Activated T-helper 1 cell treated with anti-CD3 and anti-CD28 coated beads, Interleukin-12 subunit alpha, Interleukin-12 subunit beta, Interleukin-2, Interleukin-4 antibody, amounts not matched to agents 30 ng/mL and 10 ng/mL and 1 ng/mL, durations not matched to agents 14 hours and 24 hours and 36 hours (primary cell): ENCODE data around the gene NTNG2. TPM values are rescaled to one million over a fixed set of nuclear protein-coding genes. Genes with fewer than 3 reads are reported as not detected.

Source experiments
- DNase-seq: peaks from one replicate; pipeline ENCODE4 v3.0.0; 2021; ENCODE audit warnings: low spot score
- H3K27ac Mint-ChIP-seq: one replicate; pipeline ENCODE4 v1.8.0; 2021; ENCODE audit warnings: mild to moderate bottlenecking, mixed read lengths
- H3K27me3 Mint-ChIP-seq: one replicate; pipeline ENCODE4 v1.8.0; 2022; ENCODE audit warnings: mild to moderate bottlenecking, moderate library complexity, mixed read lengths; ENCODE audit not compliant: insufficient read depth
- H3K36me3 Mint-ChIP-seq: one replicate; pipeline ENCODE4 v1.8.0; 2021; ENCODE audit warnings: low read depth, mixed read lengths
- H3K4me1 Mint-ChIP-seq: one replicate; pipeline ENCODE4 v1.8.0; 2021; ENCODE audit warnings: low read depth, mixed read lengths
- H3K4me3 Mint-ChIP-seq: one replicate; pipeline ENCODE4 v1.8.0; 2021; ENCODE audit warnings: mild to moderate bottlenecking, moderate library complexity, mixed read lengths
- H3K9me3 Mint-ChIP-seq: one replicate; pipeline ENCODE4 v1.8.0; 2021; ENCODE audit warnings: mixed read lengths
- intact Hi-C: fragments of 100-400 bp; cut with micrococcal nuclease; formaldehyde crosslinking; loops from one replicate; pipeline ENCODE4 v1.15.1; 2024
- total RNA-seq: library from RNA; stranded (reverse); gene quantifications from 2 replicates; pipeline ENCODE4 v1.2.3, GENCODE V29; 2022

NTNG2 gene
- total RNA-seq, 1 donor from 2014 or later: 4.6 TPM

DNA sequence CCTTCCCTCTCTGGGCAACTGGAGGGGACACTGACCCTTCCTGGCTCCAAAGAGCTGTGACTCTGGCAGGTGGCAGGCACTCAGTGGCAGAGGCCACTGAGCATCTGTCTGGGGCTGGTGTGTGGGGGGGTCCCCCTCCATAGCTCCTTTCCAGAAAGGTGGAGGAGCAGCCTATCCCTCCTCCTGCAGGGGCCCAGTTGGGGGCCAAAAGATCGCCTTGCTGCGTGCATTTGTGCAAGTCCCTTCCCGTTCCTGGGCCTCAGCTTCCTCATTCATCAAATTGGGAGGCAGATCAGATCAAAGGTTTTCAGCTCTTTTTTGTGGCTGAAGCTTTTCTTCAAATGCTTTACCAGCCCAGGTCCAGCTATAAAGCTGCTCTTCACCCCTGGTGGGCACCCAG is 77.7 kb downstream of the NTNG2 start:
- H3K9me3 Mint-ChIP-seq: no peaks in the 10 kb centered on the region
- no peak overlapping the region for H3K27ac Mint-ChIP-seq
- H3K4me3 Mint-ChIP-seq: no peak overlapping the region
- no peak for DNase-seq
- H3K36me3 Mint-ChIP-seq: no peaks in the 10 kb centered on the region
- peaks cover 8% of the 10 kb centered on the region for H3K27me3 Mint-ChIP-seq
- peaks cover 15% of the 10 kb centered on the region for H3K4me1 Mint-ChIP-seq
- intact Hi-C loops: no loop called here

DNA sequence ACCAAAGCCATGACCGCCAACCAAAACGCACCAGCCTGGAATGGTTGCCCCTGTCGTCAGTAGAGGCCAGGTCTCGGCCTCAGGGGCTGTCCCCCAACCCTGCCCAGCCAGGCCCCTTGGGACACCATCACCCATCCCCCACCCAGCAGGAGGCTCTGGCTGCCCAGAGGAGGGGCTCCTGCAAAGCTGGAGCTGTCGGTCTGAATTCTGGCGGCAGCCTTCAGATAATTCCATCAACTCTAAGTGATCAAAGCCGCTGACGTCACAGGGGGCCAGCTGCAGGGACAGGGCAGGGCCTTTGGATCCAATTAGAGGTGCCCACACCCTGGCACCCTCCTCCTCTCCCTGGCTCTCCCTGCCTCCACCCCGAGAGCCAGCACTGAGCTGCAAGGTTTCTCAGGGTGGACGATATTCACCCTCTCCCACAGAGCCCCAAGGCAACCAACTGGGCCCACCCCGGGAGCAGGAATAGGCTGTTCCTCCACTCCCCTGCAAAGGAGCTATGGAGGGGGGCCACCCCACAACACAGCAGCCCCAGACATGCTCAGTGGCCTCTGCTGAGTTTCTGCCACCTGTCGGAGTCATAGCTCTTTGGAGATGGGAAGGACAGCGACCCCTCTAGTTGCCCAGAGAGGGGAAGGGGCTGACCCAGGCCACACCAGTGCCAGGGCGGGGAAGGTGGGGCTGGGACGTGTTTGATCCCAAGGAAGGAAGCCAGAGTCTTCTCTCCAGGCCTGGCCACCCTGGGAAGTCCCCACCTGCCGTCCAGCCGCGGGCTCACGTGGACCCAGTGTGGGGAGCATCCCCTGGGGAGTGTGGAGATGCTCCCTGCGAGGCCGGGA is 78.4 kb downstream of the NTNG2 start:
- peaks cover 8% of the 10 kb centered on the region for H3K27me3 Mint-ChIP-seq

GRCh38 chr9:132240841-132241482 is 79.1 kb downstream of the NTNG2 start:
- intact Hi-C loops: loop anchor here (1.0 to 5.0 kb wide), 6 partner anchors 18 to 739 kb away; partner anchors contain the start of genes MED27 and POMT1
- Mint-ChIP-seq H3K4me3 (peak overlapping the region; percentile 94), H3K36me3 (no peaks in the 10 kb centered on the region), H3K4me1 (peaks cover 15% of the 10 kb centered on the region), H3K27me3 (peaks cover 8% of the 10 kb centered on the region), H3K9me3 (no peaks in the 10 kb centered on the region), H3K27ac (peak overlapping the region; percentile 78)
- peak; percentile 98 for DNase-seq

More for the DNA sequence above, 78.4 kb downstream of the NTNG2 start:
- Mint-ChIP-seq H3K4me3 (peak overlapping the region; percentile 11), H3K4me1 (peaks cover 15% of the 10 kb centered on the region), H3K27ac (no peak overlapping the region), H3K36me3 (no peaks in the 10 kb centered on the region), H3K9me3 (no peaks in the 10 kb centered on the region)
- no peak for DNase-seq
- intact Hi-C loops: loop anchor here (2.0 to 5.0 kb wide), 3 partner anchors 19 to 738 kb away; partner anchors contain the start of gene POMT1

DNA sequence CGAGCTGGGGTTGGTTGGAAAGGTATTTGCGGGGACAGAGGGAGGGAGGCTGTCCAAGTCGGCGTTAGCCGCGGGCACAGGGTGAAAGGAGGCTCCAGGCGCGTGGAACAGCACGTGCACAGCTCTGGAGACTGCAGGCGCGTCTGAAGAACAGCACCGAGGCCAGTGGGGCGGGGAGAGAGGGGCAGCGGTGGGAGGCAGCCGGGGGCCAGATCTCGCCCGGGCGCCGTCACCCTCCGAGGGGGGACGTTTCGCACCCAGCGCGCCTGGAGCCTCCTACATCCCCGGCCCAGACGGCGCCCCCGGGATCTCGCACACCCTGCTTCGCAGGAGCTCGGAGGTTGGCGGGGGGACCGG is 79.6 kb downstream of the NTNG2 start:
- H3K9me3 Mint-ChIP-seq: no peaks in the 10 kb centered on the region
- peak overlapping the region; percentile 78 for H3K27ac Mint-ChIP-seq
- peaks cover 12% of the 10 kb centered on the region for H3K27me3 Mint-ChIP-seq
- no peak for DNase-seq
- H3K4me1 Mint-ChIP-seq: peaks cover 11% of the 10 kb centered on the region
- H3K36me3 Mint-ChIP-seq: no peaks in the 10 kb centered on the region
- intact Hi-C loops: loop anchor here (1.0 to 5.0 kb wide), 6 partner anchors 17 to 739 kb away; partner anchors contain the start of genes MED27 and POMT1
- peak overlapping the region; percentile 94 for H3K4me3 Mint-ChIP-seq

DNA sequence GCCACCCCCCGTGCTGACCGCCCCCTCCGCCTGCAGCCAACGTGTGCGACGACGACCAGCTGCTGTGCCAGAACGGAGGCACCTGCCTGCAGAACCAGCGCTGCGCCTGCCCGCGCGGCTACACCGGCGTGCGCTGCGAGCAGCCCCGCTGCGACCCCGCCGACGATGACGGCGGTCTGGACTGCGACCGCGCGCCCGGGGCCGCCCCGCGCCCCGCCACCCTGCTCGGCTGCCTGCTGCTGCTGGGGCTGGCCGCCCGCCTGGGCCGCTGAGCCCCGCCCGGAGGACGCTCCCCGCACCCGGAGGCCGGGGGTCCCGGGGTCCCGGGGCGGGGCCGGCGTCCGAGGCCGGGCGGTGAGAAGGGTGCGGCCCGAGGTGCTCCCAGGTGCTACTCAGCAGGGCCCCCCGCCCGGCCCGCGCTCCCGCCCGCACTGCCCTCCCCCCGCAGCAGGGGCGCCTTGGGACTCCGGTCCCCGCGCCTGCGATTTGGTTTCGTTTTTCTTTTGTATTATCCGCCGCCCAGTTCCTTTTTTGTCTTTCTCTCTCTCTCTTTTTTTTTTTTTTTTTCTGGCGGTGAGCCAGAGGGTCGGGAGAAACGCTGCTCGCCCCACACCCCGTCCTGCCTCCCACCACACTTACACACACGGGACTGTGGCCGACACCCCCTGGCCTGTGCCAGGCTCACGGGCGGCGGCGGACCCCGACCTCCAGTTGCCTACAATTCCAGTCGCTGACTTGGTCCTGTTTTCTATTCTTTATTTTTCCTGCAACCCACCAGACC is 80.2 kb downstream of the NTNG2 start:
- H3K9me3 Mint-ChIP-seq: no peaks in the 10 kb centered on the region
- intact Hi-C loops: loop anchor here (1.0 to 5.0 kb wide), 6 partner anchors 17 to 740 kb away; partner anchors contain the start of genes MED27 and POMT1
- peak overlapping the region; percentile 79 for H3K27ac Mint-ChIP-seq
- no peaks in the 10 kb centered on the region for H3K36me3 Mint-ChIP-seq
- peak; percentile 41 for DNase-seq
- peaks cover 15% of the 10 kb centered on the region for H3K27me3 Mint-ChIP-seq
- H3K4me1 Mint-ChIP-seq: peaks cover 6% of the 10 kb centered on the region
- peak overlapping the region; percentile 94 for H3K4me3 Mint-ChIP-seq

GRCh38 chr9:132242621-132243155 is 80.8 kb downstream of the NTNG2 start:
- intact Hi-C loops: loop anchor here (5.0 kb wide), 1 partner anchor 740 kb away; the partner anchor contains the start of gene POMT1
- Mint-ChIP-seq H3K27me3 (peaks cover 16% of the 10 kb centered on the region), H3K36me3 (no peaks in the 10 kb centered on the region), H3K9me3 (no peaks in the 10 kb centered on the region), H3K4me3 (peak overlapping the region; percentile 93), H3K4me1 (peaks cover 5% of the 10 kb centered on the region), H3K27ac (peak overlapping the region; percentile 79)
- no peak for DNase-seq

GRCh38 chr9:132243156-132244074 is 81.6 kb downstream of the NTNG2 start:
- Mint-ChIP-seq H3K9me3 (no peaks in the 10 kb centered on the region), H3K4me3 (peak overlapping the region; percentile 93), H3K27me3 (peaks cover 16% of the 10 kb centered on the region), H3K36me3 (no peaks in the 10 kb centered on the region), H3K4me1 (peaks cover 5% of the 10 kb centered on the region), H3K27ac (no peak overlapping the region)
- no peak for DNase-seq
- intact Hi-C loops: loop anchor here (5.0 kb wide), 1 partner anchor 741 kb away; the partner anchor contains the start of gene POMT1

GRCh38 chr9:132244582-132245455 is 83.0 kb downstream of the NTNG2 start:
- no peak for DNase-seq
- Mint-ChIP-seq H3K9me3 (no peaks in the 10 kb centered on the region), H3K4me1 (peaks cover 5% of the 10 kb centered on the region), H3K27me3 (peaks cover 14% of the 10 kb centered on the region), H3K4me3 (no peak overlapping the region), H3K27ac (no peak overlapping the region), H3K36me3 (no peaks in the 10 kb centered on the region)
- intact Hi-C loops: loop anchor here (5.0 kb wide), 1 partner anchor 743 kb away; the partner anchor contains the start of gene POMT1

DNA sequence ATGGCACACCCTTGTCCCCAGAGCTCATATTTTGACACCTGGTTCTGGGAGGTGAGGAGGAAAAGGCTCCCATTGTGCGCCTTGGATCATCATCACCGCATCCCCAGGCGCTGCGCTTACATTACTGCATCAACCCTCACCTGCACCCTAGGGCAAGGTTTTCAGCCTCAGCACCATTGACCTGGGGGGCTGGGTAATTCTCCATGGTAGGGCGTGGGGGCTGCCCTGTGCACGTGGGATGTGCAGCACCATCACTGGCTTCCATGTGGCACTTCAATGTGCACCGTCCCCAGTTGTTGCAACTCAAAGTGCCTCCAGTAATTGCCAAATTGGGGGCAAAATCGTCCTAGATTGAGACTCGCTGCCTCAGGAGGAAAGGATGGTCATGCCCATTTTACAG is 83.6 kb downstream of the NTNG2 start:
- Mint-ChIP-seq H3K27ac (no peak overlapping the region), H3K36me3 (no peaks in the 10 kb centered on the region), H3K27me3 (peaks cover 14% of the 10 kb centered on the region), H3K9me3 (no peaks in the 10 kb centered on the region), H3K4me3 (no peak overlapping the region), H3K4me1 (peaks cover 5% of the 10 kb centered on the region)
- DNase-seq: no peak
- intact Hi-C loops: no loop called here

DNA sequence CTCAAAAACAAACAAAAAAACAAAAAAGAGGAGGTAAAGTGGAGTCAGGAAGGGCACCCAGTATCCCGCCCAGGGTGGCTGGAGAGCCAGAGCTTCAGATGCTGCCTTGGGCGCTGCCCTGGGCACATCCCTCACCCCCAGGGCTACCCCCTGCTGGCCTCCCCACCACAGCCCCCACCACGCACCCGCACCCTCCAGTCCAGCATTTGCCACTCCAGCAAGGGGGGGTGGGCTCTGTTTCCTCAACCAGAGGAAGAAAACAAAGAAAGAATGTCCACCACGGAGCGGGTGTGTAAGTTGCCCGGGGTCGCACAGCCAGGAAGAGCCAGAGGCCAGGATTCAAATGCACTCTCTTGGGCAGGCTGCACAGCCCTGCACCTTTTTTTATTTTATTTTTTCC is 86.1 kb downstream of the NTNG2 start:
- intact Hi-C loops: no loop called here

DNA sequence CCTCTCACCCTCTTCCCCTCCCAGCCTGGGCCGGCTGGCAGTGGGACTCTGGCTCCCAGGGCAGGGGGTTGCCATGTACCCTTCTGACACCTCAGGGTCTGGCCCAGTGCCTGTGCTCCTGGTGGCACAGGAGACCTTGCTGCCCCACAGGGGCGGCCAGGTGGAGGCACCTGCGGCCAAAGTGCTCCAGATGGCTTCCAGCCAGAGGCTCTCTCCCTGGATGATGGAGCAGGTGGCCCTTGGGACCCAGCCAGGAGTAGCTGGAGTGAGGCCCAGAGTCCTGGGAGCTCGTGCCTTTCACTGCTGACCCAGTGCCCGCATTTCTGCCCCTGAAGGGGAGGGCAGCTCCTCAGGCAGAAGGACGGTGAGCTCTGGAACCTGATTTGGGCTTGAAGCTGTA is 87.3 kb downstream of the NTNG2 start:
- Mint-ChIP-seq H3K27me3 (peaks cover 15% of the 10 kb centered on the region), H3K9me3 (no peaks in the 10 kb centered on the region)
- intact Hi-C loops: no loop called here

More for the DNA sequence above, 86.1 kb downstream of the NTNG2 start:
- H3K27me3 Mint-ChIP-seq: peaks cover 16% of the 10 kb centered on the region
- DNase-seq: no peak
- H3K4me1 Mint-ChIP-seq: no peaks in the 10 kb centered on the region
- H3K27ac Mint-ChIP-seq: no peak overlapping the region
- H3K4me3 Mint-ChIP-seq: no peak overlapping the region
- H3K9me3 Mint-ChIP-seq: no peaks in the 10 kb centered on the region
- no peaks in the 10 kb centered on the region for H3K36me3 Mint-ChIP-seq

More for the DNA sequence above, 87.3 kb downstream of the NTNG2 start:
- no peaks in the 10 kb centered on the region for H3K4me1 Mint-ChIP-seq
- H3K4me3 Mint-ChIP-seq: no peak overlapping the region
- no peak for DNase-seq
- H3K36me3 Mint-ChIP-seq: no peaks in the 10 kb centered on the region
- no peak overlapping the region for H3K27ac Mint-ChIP-seq
